ENCODE measurements around the gene ATXN1. TPM values are rescaled to one million over a fixed set of nuclear protein-coding genes. Genes with fewer than 3 reads are reported as not detected.

Gene ATXN1
- polyA plus RNA-seq, 1 donor, result 13.6 TPM

GRCh38 chr6:16591396-16592222, 169.7 kb downstream of the ATXN1 start:
- Histone ChIP-seq H3K36me3 (ENCODE audit: control insufficient read depth, insufficient read depth, low read length) (peaks cover 3% of the 10 kb centered on the region), H3K9me3 (ENCODE audit: control insufficient read depth, low read depth, low read length) (no peaks in the 10 kb centered on the region), H3K4me3 (ENCODE audit: low read length) (no peak overlapping the region), H3K27me3 (ENCODE audit: control insufficient read depth, insufficient read depth, low read length) (no peaks in the 10 kb centered on the region), H3K4me1 (ENCODE audit: control insufficient read depth, insufficient read depth, low read length) (no peaks in the 10 kb centered on the region), H3K27ac (ENCODE audit: low read length) (no peak overlapping the region)
- no peak for DNase-seq
- 92% methylated on average over 2 of the region's 11 CpGs for WGBS (ENCODE audit: insufficient coverage, low lambda C conversion rate)

- WGBS (ENCODE audit: insufficient coverage, low lambda C conversion rate), result no CpG with 5 or more reads among the region's 6 CpGs
- Histone ChIP-seq H3K27me3 (ENCODE audit: control insufficient read depth, insufficient read depth, low read length) (no peaks in the 10 kb centered on the region), H3K9me3 (ENCODE audit: control insufficient read depth, low read depth, low read length) (no peaks in the 10 kb centered on the region), H3K36me3 (ENCODE audit: control insufficient read depth, insufficient read depth, low read length) (peaks cover 21% of the 10 kb centered on the region), H3K4me3 (ENCODE audit: low read length) (no peak overlapping the region), H3K4me1 (ENCODE audit: control insufficient read depth, insufficient read depth, low read length) (no peaks in the 10 kb centered on the region), H3K27ac (ENCODE audit: low read length) (no peak overlapping the region)
- no peak for DNase-seq
These were observed 175.5 kb downstream of the ATXN1 start for GRCh38 chr6:16585805-16586204.

- no peaks in the 10 kb centered on the region for H3K27me3 ChIP-seq (ENCODE audit: control insufficient read depth, insufficient read depth, low read length)
- H3K9me3 ChIP-seq (ENCODE audit: control insufficient read depth, low read depth, low read length), result no peaks in the 10 kb centered on the region
- no peak overlapping the region for H3K4me3 ChIP-seq (ENCODE audit: low read length)
- WGBS (ENCODE audit: insufficient coverage, low lambda C conversion rate), result 88% methylated on average over 3 of the region's 12 CpGs
- no peak for DNase-seq
- no peak overlapping the region for H3K27ac ChIP-seq (ENCODE audit: low read length)
- H3K4me1 ChIP-seq (ENCODE audit: control insufficient read depth, insufficient read depth, low read length), result no peaks in the 10 kb centered on the region
- H3K36me3 ChIP-seq (ENCODE audit: control insufficient read depth, insufficient read depth, low read length), result peaks cover 21% of the 10 kb centered on the region
These were observed 178.0 kb downstream of the ATXN1 start for GRCh38 chr6:16583144-16583762.

- no peaks in the 10 kb centered on the region for H3K4me1 ChIP-seq (ENCODE audit: control insufficient read depth, insufficient read depth, low read length)
- 90% methylated on average over 2 of the region's 3 CpGs for whole genome bisulfite sequencing (ENCODE audit: insufficient coverage, low lambda C conversion rate)
- no peaks in the 10 kb centered on the region for H3K27me3 ChIP-seq (ENCODE audit: control insufficient read depth, insufficient read depth, low read length)
- H3K4me3 ChIP-seq (ENCODE audit: low read length), result no peak overlapping the region
- DNase-seq, result no peak
- peaks cover 21% of the 10 kb centered on the region for H3K36me3 ChIP-seq (ENCODE audit: control insufficient read depth, insufficient read depth, low read length)
- no peak overlapping the region for H3K27ac ChIP-seq (ENCODE audit: low read length)
- H3K9me3 ChIP-seq (ENCODE audit: control insufficient read depth, low read depth, low read length), result no peaks in the 10 kb centered on the region
These were observed 178.7 kb downstream of the ATXN1 start for GRCh38 chr6:16582446-16583143.

GRCh38 chr6:16578695-16579285, 182.5 kb downstream of the ATXN1 start:
- no CpG with 5 or more reads among the region's 3 CpGs for WGBS (ENCODE audit: insufficient coverage, low lambda C conversion rate)

GRCh38 chr6:16576451-16577368, 184.6 kb downstream of the ATXN1 start:
- no peak overlapping the region for H3K4me3 ChIP-seq (ENCODE audit: low read length)
- WGBS (ENCODE audit: insufficient coverage, low lambda C conversion rate), result no CpG with 5 or more reads among the region's 9 CpGs
- H3K4me1 ChIP-seq (ENCODE audit: control insufficient read depth, insufficient read depth, low read length), result no peaks in the 10 kb centered on the region
- H3K27me3 ChIP-seq (ENCODE audit: control insufficient read depth, insufficient read depth, low read length), result no peaks in the 10 kb centered on the region
- DNase-seq, result no peak
- peaks cover 6% of the 10 kb centered on the region for H3K36me3 ChIP-seq (ENCODE audit: control insufficient read depth, insufficient read depth, low read length)
- H3K9me3 ChIP-seq (ENCODE audit: control insufficient read depth, low read depth, low read length), result no peaks in the 10 kb centered on the region
- H3K27ac ChIP-seq (ENCODE audit: low read length), result no peak overlapping the region

More at GRCh38 chr6:16578695-16579285, 182.5 kb downstream of the ATXN1 start:
- Histone ChIP-seq H3K27ac (ENCODE audit: low read length) (no peak overlapping the region), H3K4me1 (ENCODE audit: control insufficient read depth, insufficient read depth, low read length) (no peaks in the 10 kb centered on the region), H3K27me3 (ENCODE audit: control insufficient read depth, insufficient read depth, low read length) (no peaks in the 10 kb centered on the region), H3K9me3 (ENCODE audit: control insufficient read depth, low read depth, low read length) (no peaks in the 10 kb centered on the region), H3K4me3 (ENCODE audit: low read length) (no peak overlapping the region), H3K36me3 (ENCODE audit: control insufficient read depth, insufficient read depth, low read length) (peaks cover 16% of the 10 kb centered on the region)
- DNase-seq, result no peak

GRCh38 chr6:16575655-16576054, 185.6 kb downstream of the ATXN1 start:
- H3K4me3 ChIP-seq (ENCODE audit: low read length), result no peak overlapping the region
- no peaks in the 10 kb centered on the region for H3K4me1 ChIP-seq (ENCODE audit: control insufficient read depth, insufficient read depth, low read length)
- H3K27me3 ChIP-seq (ENCODE audit: control insufficient read depth, insufficient read depth, low read length), result no peaks in the 10 kb centered on the region
- H3K36me3 ChIP-seq (ENCODE audit: control insufficient read depth, insufficient read depth, low read length), result peaks cover 5% of the 10 kb centered on the region
- H3K9me3 ChIP-seq (ENCODE audit: control insufficient read depth, low read depth, low read length), result no peaks in the 10 kb centered on the region
- no peak overlapping the region for H3K27ac ChIP-seq (ENCODE audit: low read length)
- WGBS (ENCODE audit: insufficient coverage, low lambda C conversion rate), result no CpG with 5 or more reads among the region's 2 CpGs
- no peak for DNase-seq

- Histone ChIP-seq H3K9me3 (ENCODE audit: control insufficient read depth, low read depth, low read length) (no peaks in the 10 kb centered on the region), H3K27me3 (ENCODE audit: control insufficient read depth, insufficient read depth, low read length) (no peaks in the 10 kb centered on the region), H3K27ac (ENCODE audit: low read length) (no peak overlapping the region), H3K36me3 (ENCODE audit: control insufficient read depth, insufficient read depth, low read length) (peaks cover 11% of the 10 kb centered on the region), H3K4me1 (ENCODE audit: control insufficient read depth, insufficient read depth, low read length) (no peaks in the 10 kb centered on the region), H3K4me3 (ENCODE audit: low read length) (no peak overlapping the region)
- DNase-seq, result no peak
- no CpG with 5 or more reads among the region's 2 CpGs for WGBS (ENCODE audit: insufficient coverage, low lambda C conversion rate)
These were observed 188.3 kb downstream of the ATXN1 start for GRCh38 chr6:16572943-16573342.

- Histone ChIP-seq H3K9me3 (ENCODE audit: control insufficient read depth, low read depth, low read length) (no peaks in the 10 kb centered on the region), H3K36me3 (ENCODE audit: control insufficient read depth, insufficient read depth, low read length) (peaks cover 11% of the 10 kb centered on the region), H3K27ac (ENCODE audit: low read length) (no peak overlapping the region), H3K4me3 (ENCODE audit: low read length) (no peak overlapping the region), H3K4me1 (ENCODE audit: control insufficient read depth, insufficient read depth, low read length) (no peaks in the 10 kb centered on the region), H3K27me3 (ENCODE audit: control insufficient read depth, insufficient read depth, low read length) (no peaks in the 10 kb centered on the region)
- WGBS (ENCODE audit: insufficient coverage, low lambda C conversion rate), result 78% methylated on average over 1 of the region's 5 CpGs
- no peak for DNase-seq
These were observed 188.9 kb downstream of the ATXN1 start for GRCh38 chr6:16572317-16572716.

All from large intestine (tissue), 3 donors.